Activated CD4-positive, CD25-positive, alpha-beta regulatory T cell (primary cell): ENCODE results near the gene CSHL1.
"Not testable (repeated sequence)": the region's sequence is repeated elsewhere in the genome, so short reads cannot be mapped to it uniquely, and the experiment has no call there.

ENCODE experiments used
- DNase-seq, 4 experiments: peaks; one replicate each; lab custom pipeline; 2025; lab: John Stamatoyannopoulos, UW

The CSHL1 gene

GRCh38 chr17:63918789-63919305 is 7.8 kb upstream of the CSHL1 start, which contains the start of gene GH1:
Gene GH1, minus strand, starts transcription at chr17:63918839. Its CDS starts 63 bp downstream, at chr17:63918776.
- not testable (repeated sequence) for DNase-seq

- no peak for DNase-seq
These were observed 7.2 kb upstream of the CSHL1 start for GRCh38 chr17:63918305-63918704.

- no peak for DNase-seq
These were observed 6.6 kb upstream of the CSHL1 start for GRCh38 chr17:63917646-63918045.

GRCh38 chr17:63917206-63917605 is 6.1 kb upstream of the CSHL1 start:
- not testable (repeated sequence) for DNase-seq

- no peak for DNase-seq
These were observed 5.6 kb upstream of the CSHL1 start for GRCh38 chr17:63916566-63917185.

DNA sequence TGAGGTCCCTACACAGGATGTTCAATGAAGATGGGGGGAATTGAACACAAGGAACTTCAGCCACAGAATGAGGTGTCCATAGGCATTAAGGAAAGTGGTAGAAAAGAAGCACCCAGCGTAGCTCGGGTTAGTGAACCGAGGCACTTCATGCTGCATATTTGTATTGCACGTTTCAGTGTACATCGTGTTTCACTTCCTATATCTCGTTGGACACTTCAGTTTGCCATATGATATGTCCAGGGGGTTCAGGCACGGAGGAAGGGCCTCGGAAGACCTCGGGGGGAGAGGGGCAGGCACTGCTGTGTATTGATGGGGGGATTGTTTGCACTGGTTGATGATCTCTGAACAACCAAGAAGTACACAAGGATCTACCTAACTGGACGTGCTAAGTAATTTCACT is 4.7 kb upstream of the CSHL1 start:
- not testable (repeated sequence) for DNase-seq

- DNase-seq, result no peak
These were observed 3.4 kb upstream of the CSHL1 start for GRCh38 chr17:63914471-63914870.

DNA sequence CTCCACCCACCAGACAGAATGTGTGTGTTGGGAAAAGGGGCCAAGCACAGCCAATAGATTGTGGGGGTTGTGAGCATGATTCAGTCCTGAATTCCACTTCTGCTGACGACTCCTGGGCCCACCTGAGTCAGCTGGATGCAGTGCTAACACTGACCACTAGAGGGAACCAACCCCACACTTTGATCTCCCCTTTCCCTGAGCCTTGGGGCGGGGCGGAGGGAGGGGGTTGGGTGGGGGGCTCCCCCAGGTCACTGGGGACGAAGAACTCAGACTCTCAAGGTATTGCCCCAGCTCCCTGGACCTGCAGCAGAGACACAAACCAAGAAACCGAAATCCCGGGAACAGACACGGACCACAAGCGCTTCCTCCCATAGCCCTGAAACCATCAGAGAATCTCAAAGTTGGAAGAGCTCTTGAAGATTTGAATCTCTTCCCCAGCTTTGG is 621 bp upstream of the CSHL1 start:
- peak; percentile 15 to 61 (median 31) for DNase-seq

- no peak for DNase-seq
These were observed 962 bp downstream of the CSHL1 start for GRCh38 chr17:63910096-63910495.

GRCh38 chr17:63909586-63909985 is 1.5 kb downstream of the CSHL1 start:
- not testable (repeated sequence) for DNase-seq

- DNase-seq, result not testable (repeated sequence)
These were observed 3.8 kb downstream of the CSHL1 start for GRCh38 chr17:63907161-63907778.

DNA sequence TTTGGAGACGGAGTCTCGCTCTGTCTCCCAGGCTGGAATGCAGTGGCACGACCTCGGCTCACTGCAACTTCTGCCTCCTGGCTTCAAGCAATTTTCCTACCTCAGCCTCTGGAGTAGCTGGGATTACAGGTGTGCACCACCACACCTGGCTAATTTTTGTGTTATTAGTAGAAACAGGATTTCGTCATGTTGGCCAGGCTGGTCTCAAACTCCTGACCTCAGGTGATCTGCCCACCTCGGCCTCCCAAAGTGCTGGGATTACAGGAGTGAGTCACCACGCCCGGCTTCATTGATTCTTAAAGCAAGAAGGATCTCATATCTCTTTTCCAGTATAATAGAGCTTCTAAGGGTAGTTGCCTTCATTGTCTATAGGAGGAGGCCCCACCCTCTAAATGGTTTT is 6.3 kb downstream of the CSHL1 start:
- not testable (repeated sequence) for DNase-seq

DNA sequence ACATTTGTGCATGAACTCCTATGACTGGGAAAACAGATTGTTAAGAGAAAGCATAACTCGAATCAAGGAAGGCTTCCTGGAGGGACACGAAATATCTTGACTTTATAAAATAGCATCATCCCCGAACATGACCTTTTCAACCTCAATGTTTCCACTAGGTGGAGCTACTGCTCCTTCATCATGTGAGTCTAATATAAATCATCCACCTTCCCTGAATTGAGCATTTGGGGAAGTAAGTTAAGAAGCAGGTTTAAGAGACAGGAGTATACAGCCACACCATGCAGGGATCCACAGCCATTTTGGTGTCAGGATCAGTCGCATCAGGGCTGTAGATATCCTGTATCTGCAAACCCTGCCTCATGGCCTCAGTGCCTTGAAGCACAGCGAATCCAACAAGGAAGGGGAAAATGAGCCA is 7.3 kb downstream of the CSHL1 start:
- not testable (repeated sequence) for DNase-seq

DNA sequence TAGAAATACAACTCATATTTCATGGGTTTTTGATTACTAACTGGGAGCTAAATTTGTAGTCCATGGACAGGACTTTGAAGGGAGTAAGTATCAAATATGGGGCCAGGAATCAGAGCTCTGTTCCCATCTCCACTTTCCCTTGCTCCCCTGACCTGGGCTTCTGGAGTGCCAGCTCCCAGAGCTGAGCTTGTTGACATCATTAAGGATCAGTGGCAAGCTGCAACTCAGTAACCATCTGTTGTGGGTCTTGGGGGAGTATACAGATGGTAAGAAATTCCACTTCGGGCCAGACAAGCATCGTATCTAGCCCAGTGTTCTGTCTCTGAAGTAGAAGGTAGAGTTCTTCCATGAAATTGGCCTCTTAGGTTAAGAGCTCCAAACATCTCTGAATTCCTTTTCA is 9.1 kb downstream of the CSHL1 start:
- not testable (repeated sequence) for DNase-seq

GRCh38 chr17:63898899-63899798 is 11.9 kb downstream of the CSHL1 start:
- DNase-seq, result not testable (repeated sequence)

GRCh38 chr17:63896524-63897354 is 14.3 kb downstream of the CSHL1 start, which contains the start of gene CSH1:
Gene CSH1, minus strand, starts transcription at chr17:63896574. Its CDS starts 63 bp downstream, at chr17:63896511.
- not testable (repeated sequence) for DNase-seq

DNA sequence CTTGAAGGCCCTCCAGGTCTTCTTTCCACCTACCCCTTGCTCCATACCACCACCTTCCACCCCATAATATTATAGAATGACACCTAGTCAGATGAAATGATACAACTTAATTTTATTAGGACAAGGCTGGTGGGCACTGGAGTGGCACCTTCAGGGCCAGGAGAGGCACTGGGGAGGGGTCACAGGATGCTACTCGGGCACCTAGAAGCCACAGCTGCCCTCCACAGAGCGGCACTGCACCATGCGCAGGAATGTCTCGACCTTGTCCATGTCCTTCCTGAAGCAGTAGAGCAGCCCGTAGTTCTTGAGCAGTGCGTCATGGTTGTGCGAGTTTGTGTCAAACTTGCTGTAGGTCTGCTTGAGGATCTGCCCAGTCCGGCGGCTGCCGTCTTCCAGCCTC is 16.2 kb downstream of the CSHL1 start:
- DNase-seq, result not testable (repeated sequence)

DNA sequence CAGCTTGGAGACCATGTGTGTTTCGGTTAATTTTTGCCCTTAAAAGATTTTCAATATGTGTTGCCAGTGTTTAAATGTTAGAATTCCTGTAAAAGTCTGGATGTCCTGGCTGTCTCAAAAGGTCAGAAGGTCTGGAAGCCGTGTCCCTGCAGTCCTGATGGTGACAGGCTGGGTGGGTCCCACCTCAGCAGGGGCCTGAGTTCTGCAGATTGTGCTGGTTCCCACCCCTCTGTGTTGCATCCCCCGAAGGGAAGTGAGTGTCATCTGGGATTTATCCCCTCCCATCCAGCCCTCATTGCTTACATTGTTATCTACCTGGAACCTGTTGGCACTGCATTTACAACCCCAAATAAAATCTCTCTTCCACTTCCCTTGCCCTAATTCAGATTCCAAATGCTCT is 17.0 kb downstream of the CSHL1 start:
- not testable (repeated sequence) for DNase-seq

- not testable (repeated sequence) for DNase-seq
These were observed 18.6 kb downstream of the CSHL1 start for GRCh38 chr17:63892316-63893037.

GRCh38 chr17:63889026-63889848 is 21.8 kb downstream of the CSHL1 start:
- not testable (repeated sequence) for DNase-seq
